EL (cell line): ENCODE measurements around the gene CCL25.
A peak's percentile ranks its signal among the peaks of the same experiment; 100 is the strongest.

Source experiments
- DNase-seq: peaks from one replicate; pipeline ENCODE4 v3.0.0-alpha.2; 2016

The CCL25 gene

GRCh38 chr19:8045872-8046568 is 6.5 kb upstream of the CCL25 start:
- DNase-seq, result no peak

GRCh38 chr19:8046569-8047165 is 5.9 kb upstream of the CCL25 start:
- no peak for DNase-seq

- peak; percentile 72 for DNase-seq
Observed at GRCh38 chr19:8050274-8051096, 2.1 kb upstream of the CCL25 start.

- no peak for DNase-seq
Observed at GRCh38 chr19:8054169-8054568, 1.6 kb downstream of the CCL25 start.

- no peak for DNase-seq
Observed at GRCh38 chr19:8056533-8056932, 4.0 kb downstream of the CCL25 start.

- no peak for DNase-seq
Observed at GRCh38 chr19:8057545-8058270, 5.1 kb downstream of the CCL25 start.

GRCh38 chr19:8064911-8065874 is 12.6 kb downstream of the CCL25 start:
- DNase-seq, result no peak

GRCh38 chr19:8065875-8066261 is 13.3 kb downstream of the CCL25 start:
- DNase-seq, result no peak

GRCh38 chr19:8069096-8069973 is 16.8 kb downstream of the CCL25 start:
- DNase-seq, result no peak

GRCh38 chr19:8071912-8072311 is 19.4 kb downstream of the CCL25 start:
- DNase-seq, result no peak

- DNase-seq, result no peak
Observed at GRCh38 chr19:8074501-8074900, 21.9 kb downstream of the CCL25 start.

GRCh38 chr19:8075158-8076074 is 22.9 kb downstream of the CCL25 start:
- DNase-seq, result no peak

- DNase-seq, result no peak
Observed at GRCh38 chr19:8079988-8080387, 27.4 kb downstream of the CCL25 start.

GRCh38 chr19:8080832-8081231 is 28.3 kb downstream of the CCL25 start:
- no peak for DNase-seq

- peak; percentile 24 for DNase-seq
Observed at GRCh38 chr19:8081569-8082550, 29.3 kb downstream of the CCL25 start.

GRCh38 chr19:8083141-8083540 is 30.6 kb downstream of the CCL25 start:
- DNase-seq, result no peak

GRCh38 chr19:8084152-8084551 is 31.6 kb downstream of the CCL25 start:
- no peak for DNase-seq

- DNase-seq, result no peak
Observed at GRCh38 chr19:8085598-8086408, 33.2 kb downstream of the CCL25 start.
